GM13976 (cell line): ENCODE results near the gene CEP192.
A peak's percentile ranks its signal among the peaks of the same experiment; 100 is the strongest.

Experiments
- DNase-seq: peaks from one replicate; pipeline ENCODE4 v3.0.0; 2012; ENCODE audit warnings: low spot score
- in situ Hi-C: fragments of 300-500 bp; cut with MboI; formaldehyde crosslinking; loops from one replicate; pipeline ENCODE4 v1.12.0; 2022; ENCODE audit warnings: low sequenced_read_pairs, mixed read lengths, inconsistent platforms; ENCODE audit not compliant: unreplicated experiment
- TF ChIP-seq, protein P1 (sequence below): IDR thresholded peaks from 2 replicates; pipeline ENCODE4 v1.5.1; 2012; ENCODE audit warnings: borderline replicate concordance, mild to moderate bottlenecking; ENCODE audit not compliant: insufficient read depth; ENCODE audit errors: extremely low read depth, missing control alignments, control extremely low read depth

Gene CEP192, protein sequence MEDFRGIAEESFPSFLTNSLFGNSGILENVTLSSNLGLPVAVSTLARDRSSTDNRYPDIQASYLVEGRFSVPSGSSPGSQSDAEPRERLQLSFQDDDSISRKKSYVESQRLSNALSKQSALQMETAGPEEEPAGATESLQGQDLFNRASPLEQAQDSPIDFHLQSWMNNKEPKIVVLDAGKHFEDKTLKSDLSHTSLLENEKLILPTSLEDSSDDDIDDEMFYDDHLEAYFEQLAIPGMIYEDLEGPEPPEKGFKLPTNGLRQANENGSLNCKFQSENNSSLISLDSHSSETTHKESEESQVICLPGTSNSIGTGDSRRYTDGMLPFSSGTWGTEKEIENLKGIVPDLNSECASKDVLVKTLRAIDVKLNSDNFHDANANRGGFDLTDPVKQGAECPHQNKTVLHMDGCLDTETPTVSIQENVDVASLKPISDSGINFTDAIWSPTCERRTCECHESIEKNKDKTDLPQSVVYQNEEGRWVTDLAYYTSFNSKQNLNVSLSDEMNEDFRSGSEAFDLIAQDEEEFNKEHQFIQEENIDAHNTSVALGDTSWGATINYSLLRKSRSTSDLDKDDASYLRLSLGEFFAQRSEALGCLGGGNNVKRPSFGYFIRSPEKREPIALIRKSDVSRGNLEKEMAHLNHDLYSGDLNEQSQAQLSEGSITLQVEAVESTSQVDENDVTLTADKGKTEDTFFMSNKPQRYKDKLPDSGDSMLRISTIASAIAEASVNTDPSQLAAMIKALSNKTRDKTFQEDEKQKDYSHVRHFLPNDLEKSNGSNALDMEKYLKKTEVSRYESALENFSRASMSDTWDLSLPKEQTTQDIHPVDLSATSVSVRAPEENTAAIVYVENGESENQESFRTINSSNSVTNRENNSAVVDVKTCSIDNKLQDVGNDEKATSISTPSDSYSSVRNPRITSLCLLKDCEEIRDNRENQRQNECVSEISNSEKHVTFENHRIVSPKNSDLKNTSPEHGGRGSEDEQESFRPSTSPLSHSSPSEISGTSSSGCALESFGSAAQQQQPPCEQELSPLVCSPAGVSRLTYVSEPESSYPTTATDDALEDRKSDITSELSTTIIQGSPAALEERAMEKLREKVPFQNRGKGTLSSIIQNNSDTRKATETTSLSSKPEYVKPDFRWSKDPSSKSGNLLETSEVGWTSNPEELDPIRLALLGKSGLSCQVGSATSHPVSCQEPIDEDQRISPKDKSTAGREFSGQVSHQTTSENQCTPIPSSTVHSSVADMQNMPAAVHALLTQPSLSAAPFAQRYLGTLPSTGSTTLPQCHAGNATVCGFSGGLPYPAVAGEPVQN (N-terminal part only)

DNA sequence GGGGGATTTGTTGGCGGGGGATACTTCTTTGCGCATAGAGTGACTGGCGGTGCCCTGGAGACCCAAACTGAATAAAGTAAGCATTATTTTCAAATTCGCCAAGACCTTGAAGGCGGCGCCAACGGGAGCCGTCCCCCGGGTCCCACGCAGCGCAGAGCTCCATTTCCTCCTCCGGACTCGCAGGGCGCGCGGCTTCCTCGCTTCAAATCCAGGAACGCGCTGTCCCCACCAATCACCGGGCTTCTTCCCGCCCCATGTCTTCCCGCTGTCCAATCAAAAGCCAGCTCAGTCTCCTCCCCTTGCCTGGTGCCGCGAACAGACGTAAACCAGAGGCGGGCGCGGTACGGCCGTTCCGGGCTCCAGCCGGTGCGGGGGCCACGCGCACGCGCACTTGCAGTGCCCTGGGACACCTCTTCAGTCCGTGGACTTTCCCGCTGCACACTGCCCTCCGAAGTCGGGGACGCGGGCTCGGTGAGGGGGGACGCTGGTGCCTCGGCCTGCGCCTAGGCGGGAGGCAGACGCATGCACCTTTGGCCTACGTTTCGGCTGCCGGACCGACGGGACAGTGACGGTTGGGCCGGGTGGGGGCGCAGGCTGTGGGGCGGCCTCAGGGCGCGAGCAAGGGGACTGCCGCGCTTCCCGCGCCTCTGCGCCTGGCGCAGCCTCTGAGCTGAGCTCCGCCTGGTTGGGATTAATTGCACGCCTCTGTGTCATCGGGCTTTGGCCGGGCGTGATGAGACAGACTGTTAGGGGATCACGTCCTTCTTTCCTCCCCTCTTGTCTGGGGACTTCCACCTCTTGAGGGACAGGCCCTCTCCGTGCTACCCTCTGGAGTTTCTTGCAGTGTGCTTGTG is at the start of gene CEP192:
Gene CEP192 (plus strand): TSS at position 396 of the 854 bp plus-strand sequence. CDS start 8,063 bp downstream, outside the sequence.
- TF ChIP-seq, protein P1, sequence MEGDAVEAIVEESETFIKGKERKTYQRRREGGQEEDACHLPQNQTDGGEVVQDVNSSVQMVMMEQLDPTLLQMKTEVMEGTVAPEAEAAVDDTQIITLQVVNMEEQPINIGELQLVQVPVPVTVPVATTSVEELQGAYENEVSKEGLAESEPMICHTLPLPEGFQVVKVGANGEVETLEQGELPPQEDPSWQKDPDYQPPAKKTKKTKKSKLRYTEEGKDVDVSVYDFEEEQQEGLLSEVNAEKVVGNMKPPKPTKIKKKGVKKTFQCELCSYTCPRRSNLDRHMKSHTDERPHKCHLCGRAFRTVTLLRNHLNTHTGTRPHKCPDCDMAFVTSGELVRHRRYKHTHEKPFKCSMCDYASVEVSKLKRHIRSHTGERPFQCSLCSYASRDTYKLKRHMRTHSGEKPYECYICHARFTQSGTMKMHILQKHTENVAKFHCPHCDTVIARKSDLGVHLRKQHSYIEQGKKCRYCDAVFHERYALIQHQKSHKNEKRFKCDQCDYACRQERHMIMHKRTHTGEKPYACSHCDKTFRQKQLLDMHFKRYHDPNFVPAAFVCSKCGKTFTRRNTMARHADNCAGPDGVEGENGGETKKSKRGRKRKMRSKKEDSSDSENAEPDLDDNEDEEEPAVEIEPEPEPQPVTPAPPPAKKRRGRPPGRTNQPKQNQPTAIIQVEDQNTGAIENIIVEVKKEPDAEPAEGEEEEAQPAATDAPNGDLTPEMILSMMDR = peak; percentile 14
- in situ Hi-C loops = loop anchor here (25.0 kb wide), 1 partner anchor 571 kb away; no protein-coding TSS in a partner anchor
- peak; percentile 97 for DNase-seq

DNA sequence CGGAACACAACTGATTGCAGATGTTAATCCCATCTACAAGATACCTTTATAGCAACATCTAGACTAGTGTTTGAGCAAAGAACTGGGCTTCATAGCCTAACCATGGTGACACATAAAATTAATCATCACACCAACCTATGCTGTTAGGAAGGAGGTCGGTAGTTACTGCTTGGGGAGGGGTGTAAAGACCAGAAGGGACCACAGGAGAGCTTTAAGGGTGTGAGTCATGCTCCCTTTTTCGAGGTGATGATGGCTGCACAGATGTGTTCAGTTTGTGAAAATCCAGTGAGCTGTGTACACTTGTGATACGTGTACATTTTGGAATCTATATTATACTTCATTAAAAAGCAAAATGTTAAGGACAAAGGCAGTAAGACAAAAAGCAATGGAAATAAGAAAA is 47.9 kb upstream of the CEP192 start:
- no peak for DNase-seq
- TF ChIP-seq, protein P1 = no peak
- in situ Hi-C loops = loop anchor here (10.0 to 25.0 kb wide), 2 partner anchors 48 to 556 kb away; partner anchors contain the start of gene AFG3L2

DNA sequence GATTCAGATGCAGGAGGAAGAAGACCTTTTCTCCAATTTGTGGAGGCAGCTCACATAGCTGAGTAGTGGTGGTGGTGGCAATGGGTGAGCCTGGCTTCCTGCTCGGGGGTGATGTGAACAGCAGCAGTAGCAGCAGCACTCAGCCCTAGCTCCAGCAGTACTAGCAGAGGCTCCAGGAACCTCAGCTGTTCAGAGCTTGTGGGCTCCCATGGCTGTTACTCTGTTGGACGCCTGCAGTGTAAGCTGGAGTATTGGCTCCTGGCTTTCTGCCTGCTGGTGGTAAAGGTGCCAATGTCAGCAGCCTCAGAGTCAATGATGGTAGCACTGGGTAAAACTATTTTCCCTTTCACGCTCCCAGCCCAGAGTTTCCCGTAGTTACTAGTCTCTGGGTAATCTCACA is 46.5 kb upstream of the CEP192 start:
- TF ChIP-seq, protein P1 = no peak
- in situ Hi-C loops = loop anchor here (10.0 to 25.0 kb wide), 2 partner anchors 50 to 557 kb away; partner anchors contain the start of gene AFG3L2
- no peak for DNase-seq

DNA sequence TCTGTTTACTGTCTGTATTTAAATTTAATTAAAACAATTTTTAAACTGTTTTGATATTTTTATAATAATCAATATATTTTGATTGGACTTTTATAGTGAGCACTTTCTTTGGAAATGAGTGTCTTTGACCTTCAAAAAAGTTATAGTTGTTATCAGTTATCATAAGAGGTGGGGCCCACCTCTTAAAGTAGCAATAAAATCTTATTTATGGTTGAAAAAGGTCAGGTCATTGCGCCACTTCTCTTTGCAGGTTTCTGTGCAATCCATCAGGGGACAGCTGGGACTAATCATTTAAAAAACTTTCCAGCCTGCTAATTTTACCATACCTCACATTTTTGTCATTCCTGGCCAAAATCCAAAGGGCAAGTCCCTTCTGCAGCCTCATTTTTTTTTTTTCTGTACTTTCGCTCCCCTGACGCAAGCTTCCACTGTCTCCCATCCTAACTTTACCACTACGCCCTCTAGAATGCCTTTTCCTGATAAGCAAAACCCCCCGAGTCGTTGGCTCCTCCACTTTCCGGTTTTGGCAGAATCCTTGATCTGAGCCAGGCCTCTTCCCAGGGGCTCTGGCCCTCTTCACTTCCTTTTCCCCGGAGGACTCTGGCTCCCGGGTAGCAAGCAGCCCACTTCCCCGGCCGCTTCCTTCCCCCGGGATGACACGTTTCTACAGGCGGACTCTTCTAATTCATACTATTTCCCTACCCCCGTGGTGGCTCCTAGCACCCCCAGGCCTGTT is 44.4 kb upstream of the CEP192 start:
- no peak for DNase-seq
- in situ Hi-C loops = loop anchor here (10.0 to 25.0 kb wide), 2 partner anchors 52 to 559 kb away; partner anchors contain the start of gene AFG3L2
- TF ChIP-seq, protein P1 = no peak

DNA sequence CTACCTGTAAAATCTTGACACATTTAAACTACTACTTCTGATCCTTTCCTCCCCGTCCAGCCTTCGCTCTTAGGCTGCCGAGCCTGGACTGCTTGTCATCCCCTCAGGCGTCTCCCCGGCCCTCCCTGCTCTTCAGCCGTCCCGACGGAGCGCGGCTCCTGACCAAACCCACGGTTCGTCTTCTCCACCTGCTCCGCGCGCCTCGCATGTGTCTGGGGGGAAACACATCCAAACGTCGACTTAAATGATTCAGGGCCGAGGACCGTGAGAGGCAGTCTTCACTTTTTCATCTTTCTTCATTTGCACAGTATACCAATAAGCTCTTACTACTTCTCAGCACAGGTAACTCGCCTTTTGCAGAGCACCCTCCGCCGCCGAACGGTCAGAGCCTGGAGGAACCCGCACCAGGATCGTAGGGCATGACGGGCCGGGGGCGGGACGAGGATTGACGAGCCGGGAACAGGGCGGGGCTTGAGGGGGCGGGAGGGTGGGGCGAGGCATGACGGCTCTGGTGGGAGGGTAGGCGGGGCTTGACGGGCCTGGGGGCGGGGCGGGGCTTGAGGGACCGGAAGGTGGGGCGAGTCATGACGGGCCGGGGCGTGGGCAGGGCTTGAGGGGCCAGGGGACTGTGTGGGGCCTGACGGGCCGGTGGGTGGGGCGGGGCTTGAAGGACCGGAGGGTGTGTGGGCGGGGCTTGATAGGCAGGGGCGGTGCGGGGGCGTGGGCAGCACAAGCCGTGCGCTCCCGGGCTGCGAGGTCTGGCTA is 43.7 kb upstream of the CEP192 start, which contains the start of gene SEH1L:
Gene SEH1L (plus strand): TSS at position 727 of the 765 bp plus-strand sequence. CDS start 111 bp downstream, outside the sequence.
- in situ Hi-C loops = loop anchor here (10.0 to 25.0 kb wide), 2 partner anchors 53 to 560 kb away; partner anchors contain the start of gene AFG3L2
- peak; percentile 99 for DNase-seq
- TF ChIP-seq, protein P1 = no peak
